Neural progenitor cell (in vitro differentiated cells): Measurements from ENCODE around the gene CLNS1A. TPM values are rescaled to one million over a fixed set of nuclear protein-coding genes. Genes with fewer than 3 reads are reported as not detected.

Source experiments
- DNase-seq: peaks from one replicate; pipeline ENCODE4 v3.0.0-alpha.2; 2016; ENCODE audit warnings: low spot score
- H2AFZ ChIP-seq: fragments of 200-600 bp; sonication (generic); replicated peaks from 2 replicates; pipeline ENCODE4 v1.6.1; 2016; ENCODE audit warnings: antibody characterized with exemption
- H3F3A ChIP-seq: fragments of 200-600 bp; sonication (generic); 2 replicates; pipeline ENCODE4 v1.6.1; 2016; ENCODE audit warnings: antibody characterized with exemption, low read depth
- H3K27ac ChIP-seq: fragments of 200-600 bp; sonication (generic); 2 replicates; pipeline ENCODE4 v1.5.1; 2016; ENCODE audit warnings: mild to moderate bottlenecking
- H3K27me3 ChIP-seq: fragments of 200-600 bp; sonication (generic); 2 replicates; pipeline ENCODE4 v1.6.1; 2016; ENCODE audit warnings: mild to moderate bottlenecking, moderate library complexity
- H3K36me3 ChIP-seq: fragments of 200-600 bp; sonication (generic); 2 replicates; pipeline ENCODE4 v1.5.1; 2016
- H3K4me1 ChIP-seq: fragments of 200-600 bp; sonication (generic); 2 replicates; pipeline ENCODE4 v1.6.1; 2016; ENCODE audit warnings: mixed run types
- H3K4me2 ChIP-seq: fragments of 200-600 bp; sonication (generic); 2 replicates; pipeline ENCODE4 v1.6.1; 2016
- H3K4me3 ChIP-seq: fragments of 200-600 bp; sonication (generic); 2 replicates; pipeline ENCODE4 v1.5.1; 2016
- H3K79me2 ChIP-seq: fragments of 200-600 bp; sonication (generic); 2 replicates; pipeline ENCODE4 v1.6.1; 2016; ENCODE audit warnings: low read depth
- H3K9ac ChIP-seq: fragments of 200-600 bp; sonication (generic); 2 replicates; pipeline ENCODE4 v1.6.1; 2016
- H3K9me3 ChIP-seq: fragments of 200-600 bp; sonication (generic); 2 replicates; pipeline ENCODE4 v1.5.1; 2016; ENCODE audit warnings: low read depth
- H4K20me1 ChIP-seq: fragments of 200-600 bp; sonication (generic); 2 replicates; pipeline ENCODE4 v1.6.1; 2016; ENCODE audit warnings: low read depth
- H3K27ac Mint-ChIP-seq: 3 replicates; pipeline ENCODE4 v1.8.0; 2021; ENCODE audit warnings: mixed read lengths
- H3K27me3 Mint-ChIP-seq: 2 replicates; pipeline ENCODE4 v1.8.0; 2022; ENCODE audit warnings: low read depth, mild to moderate bottlenecking, inconsistent platforms, moderate library complexity, mixed read lengths; ENCODE audit not compliant: insufficient read depth
- H3K36me3 Mint-ChIP-seq: 3 replicates; pipeline ENCODE4 v1.8.0; 2021; ENCODE audit warnings: mixed read lengths
- H3K4me1 Mint-ChIP-seq: 3 replicates; pipeline ENCODE4 v1.8.0; 2021; ENCODE audit warnings: mixed read lengths
- H3K4me3 Mint-ChIP-seq: 3 replicates; pipeline ENCODE4 v1.8.0; 2021; ENCODE audit warnings: mild to moderate bottlenecking, moderate library complexity, mixed read lengths
- H3K9me3 Mint-ChIP-seq: 3 replicates; pipeline ENCODE4 v1.8.0; 2020; ENCODE audit warnings: mixed read lengths
- EZH2 ChIP-seq: fragments of 200-600 bp; sonication (generic); IDR thresholded peaks from 2 replicates; pipeline ENCODE4 v1.6.1; 2017; ENCODE audit warnings: antibody characterized with exemption, mild to moderate bottlenecking, moderate library complexity
- EZH2phosphoT487 ChIP-seq: fragments of 200-600 bp; sonication (generic); IDR thresholded peaks from 2 replicates; pipeline ENCODE4 v1.6.1; 2017; ENCODE audit warnings: antibody characterized with exemption
- total RNA-seq: library from RNA; depleted of rRNA; stranded (reverse); fragments of >200 nt; gene quantifications from 2 replicates; pipeline ENCODE4 v1.2.3, GENCODE V29; 2015; ENCODE audit warnings: low replicate concordance
- TF ChIP-seq, protein P1 (sequence below): fragments of 200-600 bp; sonication (generic); IDR thresholded peaks from 2 replicates; pipeline ENCODE4 v1.5.1; 2017; ENCODE audit warnings: antibody characterized with exemption, mild to moderate bottlenecking

Gene CLNS1A
- total RNA-seq, 1 donor from 2014 or later, result 413 TPM

DNA sequence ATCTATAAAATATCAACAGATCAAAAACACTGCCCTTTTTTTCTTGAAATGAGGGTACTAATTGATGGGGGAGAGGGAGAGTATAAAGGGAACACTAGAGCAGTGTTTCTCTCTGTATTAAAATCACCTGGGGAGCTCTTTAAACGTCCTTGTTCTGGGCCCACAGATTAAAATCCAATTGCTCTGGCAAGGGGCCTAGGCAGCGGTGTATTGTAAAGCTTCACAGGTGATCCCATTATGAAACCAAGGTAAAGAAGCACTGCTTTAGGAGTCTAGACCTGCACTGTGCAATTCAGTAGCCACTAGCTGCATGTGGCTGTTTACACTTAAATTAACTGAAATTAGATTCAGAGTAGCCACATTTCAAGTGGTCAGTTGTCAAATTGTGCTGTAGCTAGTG is 44.9 kb downstream of the CLNS1A start:
- Histone ChIP-seq H3K4me3 (no peak overlapping the region), H3K79me2 (no peaks in the 10 kb centered on the region), H3K36me3 (no peaks in the 10 kb centered on the region), H4K20me1 (peaks cover 10% of the 10 kb centered on the region), H3K9me3 (no peaks in the 10 kb centered on the region), H3K9ac (no peak overlapping the region), H3K27me3 (peaks cover 15% of the 10 kb centered on the region), H3F3A (peaks cover 26% of the 10 kb centered on the region), H3K4me1 (peaks cover 14% of the 10 kb centered on the region), H2AFZ (no peak overlapping the region), H3K27ac (no peak overlapping the region), H3K4me2 (no peak overlapping the region)
- H3K27ac Mint-ChIP-seq, result no peak overlapping the region
- H3K9me3 Mint-ChIP-seq, result peaks cover 3% of the 10 kb centered on the region
- DNase-seq, result no peak
- H3K36me3 Mint-ChIP-seq, result peaks cover 3% of the 10 kb centered on the region
- TF ChIP-seq, protein P1, sequence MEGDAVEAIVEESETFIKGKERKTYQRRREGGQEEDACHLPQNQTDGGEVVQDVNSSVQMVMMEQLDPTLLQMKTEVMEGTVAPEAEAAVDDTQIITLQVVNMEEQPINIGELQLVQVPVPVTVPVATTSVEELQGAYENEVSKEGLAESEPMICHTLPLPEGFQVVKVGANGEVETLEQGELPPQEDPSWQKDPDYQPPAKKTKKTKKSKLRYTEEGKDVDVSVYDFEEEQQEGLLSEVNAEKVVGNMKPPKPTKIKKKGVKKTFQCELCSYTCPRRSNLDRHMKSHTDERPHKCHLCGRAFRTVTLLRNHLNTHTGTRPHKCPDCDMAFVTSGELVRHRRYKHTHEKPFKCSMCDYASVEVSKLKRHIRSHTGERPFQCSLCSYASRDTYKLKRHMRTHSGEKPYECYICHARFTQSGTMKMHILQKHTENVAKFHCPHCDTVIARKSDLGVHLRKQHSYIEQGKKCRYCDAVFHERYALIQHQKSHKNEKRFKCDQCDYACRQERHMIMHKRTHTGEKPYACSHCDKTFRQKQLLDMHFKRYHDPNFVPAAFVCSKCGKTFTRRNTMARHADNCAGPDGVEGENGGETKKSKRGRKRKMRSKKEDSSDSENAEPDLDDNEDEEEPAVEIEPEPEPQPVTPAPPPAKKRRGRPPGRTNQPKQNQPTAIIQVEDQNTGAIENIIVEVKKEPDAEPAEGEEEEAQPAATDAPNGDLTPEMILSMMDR, result no peak
- no peak for TF ChIP-seq EZH2phosphoT487
- TF ChIP-seq EZH2, result no peak
- H3K27me3 Mint-ChIP-seq, result peaks cover 5% of the 10 kb centered on the region
- H3K4me1 Mint-ChIP-seq, result peaks cover 11% of the 10 kb centered on the region
- no peak overlapping the region for H3K4me3 Mint-ChIP-seq

DNA sequence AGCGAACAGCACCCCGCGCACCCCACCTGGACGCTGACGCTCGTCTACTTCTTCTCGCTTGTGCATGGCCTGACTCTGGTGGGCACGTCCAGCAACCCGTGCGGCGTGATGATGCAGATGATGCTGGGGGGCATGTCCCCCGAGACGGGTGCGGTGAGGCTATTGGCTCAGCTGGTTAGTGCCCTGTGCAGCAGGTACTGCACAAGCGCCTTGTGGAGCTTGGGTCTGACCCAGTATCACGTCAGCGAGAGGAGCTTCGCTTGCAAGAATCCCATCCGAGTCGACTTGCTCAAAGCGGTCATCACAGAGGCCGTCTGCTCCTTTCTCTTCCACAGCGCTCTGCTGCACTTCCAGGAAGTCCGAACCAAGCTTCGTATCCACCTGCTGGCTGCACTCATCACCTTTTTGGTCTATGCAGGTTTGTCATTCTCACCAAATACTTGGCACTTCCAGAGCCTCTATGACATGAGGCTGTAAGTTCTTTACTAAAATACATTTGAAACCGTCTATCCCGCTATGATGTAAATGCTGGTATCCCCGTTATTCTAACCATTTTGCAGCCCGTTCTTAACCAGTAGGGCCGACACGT is 47.3 kb downstream of the CLNS1A start:
- Mint-ChIP-seq H3K4me3 (peak overlapping the region; percentile 91), H3K4me1 (peaks cover 11% of the 10 kb centered on the region), H3K27me3 (peaks cover 5% of the 10 kb centered on the region), H3K27ac (peak overlapping the region; percentile 48), H3K36me3 (peaks cover 4% of the 10 kb centered on the region), H3K9me3 (peaks cover 3% of the 10 kb centered on the region)
- TF ChIP-seq EZH2phosphoT487 (no peak), EZH2 (no peak)
- TF ChIP-seq, protein P1, result peak; percentile 23
- peaks cover 14% of the 10 kb centered on the region for H3K4me1 ChIP-seq
- H3K27ac ChIP-seq, result no peak overlapping the region
- H3K9ac ChIP-seq, result no peak overlapping the region
- peaks cover 26% of the 10 kb centered on the region for H3F3A ChIP-seq
- peak overlapping the region; percentile 95 for H3K4me2 ChIP-seq
- no peaks in the 10 kb centered on the region for H3K36me3 ChIP-seq
- H3K4me3 ChIP-seq, result peak overlapping the region; percentile 62
- peaks cover 10% of the 10 kb centered on the region for H4K20me1 ChIP-seq
- no peaks in the 10 kb centered on the region for H3K79me2 ChIP-seq
- H3K27me3 ChIP-seq, result peaks cover 15% of the 10 kb centered on the region
- peak overlapping the region; percentile 98 for H2AFZ ChIP-seq
- H3K9me3 ChIP-seq, result no peaks in the 10 kb centered on the region
- peak; percentile 62 for DNase-seq

DNA sequence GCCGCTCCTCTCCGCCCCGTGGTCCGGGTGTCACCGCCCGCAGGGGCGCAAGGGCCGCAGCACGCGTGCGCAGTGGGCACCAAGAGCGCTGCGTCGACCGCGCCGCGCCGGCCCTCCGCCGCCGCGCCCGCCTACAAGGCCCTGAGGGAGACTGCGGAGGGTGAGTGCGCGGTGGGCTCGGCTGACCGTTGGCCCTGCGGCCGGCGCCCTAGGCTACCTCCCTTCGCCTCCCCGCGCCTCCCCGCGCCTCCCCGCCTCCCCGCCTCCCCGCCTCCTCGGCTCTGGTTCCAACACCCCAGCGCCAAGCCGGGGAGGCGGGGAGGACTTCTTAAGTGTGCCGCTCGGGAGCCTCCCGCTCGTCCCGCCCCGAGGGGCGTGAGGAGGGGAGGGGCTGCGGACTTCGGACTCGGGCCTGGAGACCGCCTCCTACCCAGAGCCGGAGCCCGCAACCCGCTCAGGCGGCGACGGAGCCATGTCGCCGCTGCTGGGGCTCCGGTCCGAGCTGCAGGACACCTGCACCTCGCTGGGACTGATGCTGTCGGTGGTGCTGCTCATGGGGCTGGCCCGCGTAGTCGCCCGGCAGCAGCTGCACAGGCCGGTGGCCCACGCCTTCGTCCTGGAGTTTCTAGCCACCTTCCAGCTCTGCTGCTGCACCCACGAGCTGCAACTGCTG is 47.9 kb downstream of the CLNS1A start, which contains the start of gene AQP11:
AQP11 (plus strand) TSS at position 433 of the 673 bp plus-strand sequence; CDS start at position 473, 40 bp downstream.
- DNase-seq, result peak; percentile 96
- H3K4me1 Mint-ChIP-seq, result peaks cover 11% of the 10 kb centered on the region
- Histone ChIP-seq H3K4me2 (peak within 1 kb of the TSS; percentile 95), H3K27me3 (peaks cover 15% of the 10 kb centered on the region), H2AFZ (peak within 1 kb of the TSS; percentile 98), H3K9ac (no peak within 1 kb of the TSS), H3F3A (peaks cover 26% of the 10 kb centered on the region), H3K27ac (peak within 1 kb of the TSS; percentile 80), H3K4me3 (peak within 1 kb of the TSS; percentile 62), H3K79me2 (no peaks in the 10 kb centered on the region), H4K20me1 (peaks cover 10% of the 10 kb centered on the region), H3K36me3 (no peaks in the 10 kb centered on the region), H3K9me3 (no peaks in the 10 kb centered on the region), H3K4me1 (peaks cover 14% of the 10 kb centered on the region)
- peaks cover 5% of the 10 kb centered on the region for H3K9me3 Mint-ChIP-seq
- peak within 1 kb of the TSS; percentile 48 for H3K27ac Mint-ChIP-seq
- H3K27me3 Mint-ChIP-seq, result peaks cover 5% of the 10 kb centered on the region
- TF ChIP-seq, protein P1, result no peak
- TF ChIP-seq EZH2, result no peak
- TF ChIP-seq EZH2phosphoT487, result no peak
- peaks cover 6% of the 10 kb centered on the region for H3K36me3 Mint-ChIP-seq
- H3K4me3 Mint-ChIP-seq, result peak within 1 kb of the TSS; percentile 91
